GM13977 (cell line): ENCODE data around the gene OR2L8.
A peak's percentile ranks its signal among the peaks of the same experiment; 100 is the strongest.
"Not testable (repeated sequence)": the region's sequence is repeated elsewhere in the genome, so short reads cannot be mapped to it uniquely, and the experiment has no call there.

Experiments used
- DNase-seq: peaks from one replicate; pipeline ENCODE4 v3.0.0; 2012; ENCODE audit warnings: low spot score
- CTCF ChIP-seq: IDR thresholded peaks from 2 replicates; pipeline ENCODE4 v1.5.1; 2012; ENCODE audit warnings: mild to moderate bottlenecking, control low read depth; ENCODE audit not compliant: insufficient read depth; ENCODE audit errors: extremely low read depth, missing control alignments
- in situ Hi-C: fragments of 300-500 bp; cut with MboI; formaldehyde crosslinking; loops from one replicate; pipeline ENCODE4 v1.12.0; 2022; ENCODE audit warnings: low sequenced_read_pairs, low pct_unique_long_range_greater_than_20kb, mixed read lengths, inconsistent platforms; ENCODE audit not compliant: unreplicated experiment

The OR2L8 gene

DNA sequence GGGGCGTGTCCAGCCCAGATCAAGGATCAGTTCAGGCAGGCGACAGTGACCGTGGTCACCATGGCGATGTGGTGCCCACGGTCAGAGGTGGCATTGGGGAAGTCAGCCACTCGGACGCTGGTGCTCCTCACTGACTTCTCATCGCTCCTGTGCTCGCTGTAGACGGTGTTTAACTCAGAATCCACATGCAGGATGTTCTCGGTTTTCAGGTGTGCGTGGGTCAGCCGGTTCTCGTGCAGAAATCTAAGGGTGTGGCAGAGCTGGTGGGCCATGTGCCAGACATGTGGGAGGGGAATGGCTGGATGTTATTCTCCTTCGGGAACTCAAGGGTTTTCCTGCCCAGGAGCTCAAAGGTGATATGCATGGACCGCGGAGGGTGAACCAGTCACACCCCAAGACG lies 12.2 kb upstream of the OR2L8 start:
- in situ Hi-C loops: no loop called here
- no peak for DNase-seq
- TF ChIP-seq CTCF: no peak

DNA sequence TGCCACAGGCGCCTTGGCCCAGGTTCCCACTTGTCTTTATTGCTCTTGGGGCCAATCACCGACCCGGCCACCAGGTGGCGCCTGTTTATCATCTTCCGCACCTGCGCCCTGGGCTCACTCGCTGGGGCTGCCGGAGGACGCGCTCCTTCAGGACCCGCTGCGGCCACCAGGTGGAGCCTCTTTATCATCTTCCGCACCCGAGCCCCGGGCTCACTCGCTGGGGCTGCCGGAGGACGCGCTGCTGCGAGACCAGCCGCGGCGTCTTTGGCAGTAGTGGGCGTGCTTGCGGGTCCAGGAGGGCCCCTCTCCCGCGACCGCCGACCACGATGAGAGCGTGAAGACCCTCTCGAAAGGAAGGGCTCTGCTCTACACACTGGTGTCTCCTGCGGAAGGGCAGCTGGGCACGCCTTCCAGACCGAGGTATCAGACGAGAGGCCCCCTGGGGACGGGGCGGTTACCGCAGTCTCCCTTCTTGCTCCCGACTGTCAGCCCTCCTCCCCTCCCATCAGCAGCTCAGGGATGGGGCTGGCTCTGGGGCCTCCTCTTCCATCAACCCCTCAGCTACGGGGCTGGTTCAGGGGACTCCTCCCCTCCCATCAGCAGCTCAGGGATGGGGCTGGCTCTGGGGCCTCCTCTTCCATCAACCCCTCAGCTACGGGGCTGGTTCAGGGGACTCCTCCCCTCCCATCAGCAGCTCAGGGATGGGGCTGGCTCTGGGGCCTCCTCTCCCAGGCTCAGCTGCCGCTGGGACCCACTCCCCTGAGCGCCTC lies 11.5 kb upstream of the OR2L8 start:
- in situ Hi-C loops: not testable (repeated sequence)
- DNase-seq: peak; percentile 34

DNA sequence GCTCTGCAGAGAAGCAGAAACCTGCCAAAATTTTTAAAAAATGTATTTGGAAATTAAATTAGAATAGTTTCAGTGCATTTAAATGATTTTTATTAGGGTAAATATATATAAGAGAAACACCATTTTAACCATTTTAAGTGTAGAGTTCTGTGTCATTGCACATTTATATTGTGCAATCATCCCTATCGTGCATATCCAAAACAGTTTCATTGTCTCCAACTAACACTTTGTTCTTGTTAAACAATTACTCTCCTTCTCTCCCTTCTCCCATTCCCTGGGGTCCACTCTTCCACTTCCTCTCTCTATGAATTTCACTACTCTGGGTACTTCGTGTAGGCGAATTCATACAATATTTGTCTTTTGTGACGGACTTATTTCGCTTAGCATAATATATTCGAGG lies 6.0 kb upstream of the OR2L8 start:
- in situ Hi-C loops: no loop called here
- DNase-seq: no peak
- no peak for TF ChIP-seq CTCF

More for the DNA sequence above, 11.5 kb upstream of the OR2L8 start:
- peak; percentile 68 for TF ChIP-seq CTCF

GRCh38 chr1:247953408-247953807 lies 4.8 kb downstream of the OR2L8 start:
- in situ Hi-C loops: no loop called here
- no peak for DNase-seq
- no peak for TF ChIP-seq CTCF

DNA sequence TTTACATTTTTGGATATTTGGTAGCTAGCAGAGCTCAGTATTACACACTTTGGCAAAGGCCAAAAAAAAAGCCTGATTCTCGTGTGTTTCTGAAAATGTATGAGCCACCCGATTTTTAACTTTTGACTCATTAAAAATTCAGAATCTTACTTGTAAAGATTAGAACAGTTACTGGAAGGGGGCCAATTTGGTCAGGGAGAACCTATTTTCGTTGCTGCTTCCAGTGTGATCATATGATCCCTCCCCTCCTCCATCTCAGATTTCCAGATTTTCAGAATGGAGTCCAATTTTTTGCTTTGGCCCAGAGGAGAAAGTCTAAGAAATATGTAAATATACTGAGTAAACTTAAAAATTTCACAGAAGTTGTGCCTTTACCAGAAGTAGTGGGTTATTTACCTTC lies 13.1 kb downstream of the OR2L8 start:
- TF ChIP-seq CTCF: no peak
- no peak for DNase-seq
- in situ Hi-C loops: no loop called here

DNA sequence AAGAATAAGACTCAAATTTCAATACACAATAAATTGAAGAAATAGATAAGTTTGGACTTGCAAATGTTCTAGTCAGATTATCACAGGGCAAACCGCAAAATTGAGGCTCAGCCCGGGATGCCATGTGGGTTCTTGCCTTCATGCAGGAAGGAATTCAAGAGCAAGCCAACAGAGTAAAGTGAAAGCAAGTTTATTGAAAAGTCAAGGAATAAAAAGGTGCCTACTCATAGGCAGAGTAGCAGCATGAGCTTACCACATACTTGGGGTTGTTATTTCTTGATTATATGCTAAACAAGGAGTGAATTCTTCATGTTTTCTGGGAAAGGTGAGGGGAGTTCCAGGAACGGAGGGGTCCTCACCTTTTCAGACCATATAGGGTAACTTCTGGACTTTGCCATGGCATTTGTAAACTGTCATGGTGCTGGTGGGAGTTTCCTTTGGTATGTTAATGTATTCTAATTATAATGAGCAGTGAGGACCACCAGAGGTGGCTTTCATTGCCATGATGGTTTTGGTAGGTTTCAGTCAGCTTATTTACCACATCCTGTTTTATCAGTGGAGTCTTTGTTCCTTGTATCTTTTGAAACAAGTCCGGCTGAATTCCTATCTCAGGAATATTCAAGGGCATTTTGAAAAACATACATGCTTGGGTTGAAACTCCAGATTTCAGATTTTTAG lies 14.4 kb downstream of the OR2L8 start:
- in situ Hi-C loops: no loop called here
- no peak for DNase-seq
- TF ChIP-seq CTCF: no peak
